Measurements from ENCODE around the gene KIAA1328. TPM values are rescaled to one million over a fixed set of nuclear protein-coding genes. Genes with fewer than 3 reads are reported as not detected.

The KIAA1328 gene
- polyA plus RNA-seq, 2 of the 4 experiments (the other 2 are of a cell fraction) = 1.7 to 3.9 TPM

- TF ChIP-seq POLR2AphosphoS2 (conservative IDR thresholded peaks at IDR 0.05; ENCODE audit: low read length) = no peak
- TF ChIP-seq HES2 (IDR thresholded peaks at IDR 0.05) = no peak
- no peak for TF ChIP-seq FOXS1 (CRISPR knock-in tag; IDR thresholded peaks at IDR 0.05)
- no peak for TF ChIP-seq HOXB5 (CRISPR knock-in tag; IDR thresholded peaks at IDR 0.05)
- no peak for TF ChIP-seq NPAS2 (CRISPR knock-in tag; IDR thresholded peaks at IDR 0.05; ENCODE audit: borderline replicate concordance)
- TF ChIP-seq GATA3 (IDR thresholded peaks at IDR 0.05; ENCODE audit: borderline replicate concordance) = no peak
- TF ChIP-seq RCOR1 (IDR thresholded peaks at IDR 0.05; ENCODE audit: low read depth, low read length) = no peak
- TF ChIP-seq RAD21 (conservative IDR thresholded peaks at IDR 0.05 in 1 of 2, IDR thresholded peaks at IDR 0.05 in 1 of 2) = no peak
- no peak for TF ChIP-seq POLR2A (IDR thresholded peaks at IDR 0.05; ENCODE audit: low read length)
These were observed 414.1 kb downstream of the KIAA1328 start (continued) for GRCh38 chr18:37242826-37243560.

- no peaks in the 10 kb centered on the region for H3K4me1 ChIP-seq
- no peak for TF ChIP-seq BHLHE40 (IDR thresholded peaks at IDR 0.05; ENCODE audit: low read depth, low read length)
- TF ChIP-seq REST (IDR thresholded peaks at IDR 0.05) = no peak
- no peak for TF ChIP-seq MAX (IDR thresholded peaks at IDR 0.05)
- no peak for TF ChIP-seq RNF2 (IDR thresholded peaks at IDR 0.05; ENCODE audit: borderline replicate concordance, low read depth)
- TF ChIP-seq CBX8 (IDR thresholded peaks at IDR 0.05) = no peak
- TF ChIP-seq FOXS1 (CRISPR knock-in tag; IDR thresholded peaks at IDR 0.05) = no peak
- no peak for TF ChIP-seq RARB (CRISPR knock-in tag; IDR thresholded peaks at IDR 0.05)
- TF ChIP-seq JUNB (IDR thresholded peaks at IDR 0.05) = no peak
- TF ChIP-seq JUN (IDR thresholded peaks at IDR 0.05) = no peak
- TF ChIP-seq ZFP36 (IDR thresholded peaks at IDR 0.05; ENCODE audit: borderline replicate concordance, partially characterized antibody) = no peak
- TF ChIP-seq BCL3 (IDR thresholded peaks at IDR 0.05) = no peak
- no peak for TF ChIP-seq ZNF302 (CRISPR knock-in tag; IDR thresholded peaks at IDR 0.05)
- H3K4me2 ChIP-seq = no peak overlapping the region
- DNase-seq (ENCODE audit: low read depth in 1 of 2, low spot score in 1 of 2) (no peak), FAIRE-seq (no peak), ATAC-seq (no peak)
- ChIA-PET POLR2A (no interaction called here), CTCF (no interaction called here)
- WGBS (ENCODE audit: missing lambda C conversion rate) = 91% methylated on average over 34 of the region's 36 CpGs
- no peak overlapping the region for H3K27ac ChIP-seq
- H3K9me3 ChIP-seq = no peaks in the 10 kb centered on the region
- H3K4me3 ChIP-seq = no peak overlapping the region
These were observed 414.8 kb downstream of the KIAA1328 start for GRCh38 chr18:37243741-37244140.

- WGBS (ENCODE audit: missing lambda C conversion rate) = 70% methylated on average over 13 of the region's 13 CpGs
- H3K4me1 ChIP-seq = no peaks in the 10 kb centered on the region
- H3K4me2 ChIP-seq = no peak overlapping the region
- TF ChIP-seq JUNB (IDR thresholded peaks at IDR 0.05) (no peak), PHF8 (IDR thresholded peaks at IDR 0.05; ENCODE audit: borderline replicate concordance, low read depth) (no peak), KDM1A (IDR thresholded peaks at IDR 0.05; ENCODE audit: low read depth) (no peak), SREBF2 (IDR thresholded peaks at IDR 0.05) (no peak), GATA3 (IDR thresholded peaks at IDR 0.05; ENCODE audit: borderline replicate concordance) (no peak), MYC (IDR thresholded peaks at IDR 0.05; ENCODE audit: borderline replicate concordance, low read length) (no peak), ZNF302 (CRISPR knock-in tag; IDR thresholded peaks at IDR 0.05) (no peak), ZFP36 (IDR thresholded peaks at IDR 0.05; ENCODE audit: borderline replicate concordance, partially characterized antibody) (no peak), FOXS1 (CRISPR knock-in tag; IDR thresholded peaks at IDR 0.05) (no peak), TP53 (CRISPR knock-in tag; IDR thresholded peaks at IDR 0.05) (no peak)
- H3K27ac ChIP-seq = no peak overlapping the region
- ChIA-PET CTCF (interaction anchor here (1.2 kb wide), 1 partner anchor 77 kb away, joined by 4 read pairs; no protein-coding TSS in a partner anchor), POLR2A (no interaction called here)
- ATAC-seq = no peak
- no peak for FAIRE-seq
- no peak overlapping the region for H3K4me3 ChIP-seq
- no peaks in the 10 kb centered on the region for H3K9me3 ChIP-seq
- DNase-seq (ENCODE audit: low read depth in 1 of 2, low spot score in 1 of 2) = no peak
These were observed 415.7 kb downstream of the KIAA1328 start for GRCh38 chr18:37244618-37245017.
